HG03045 (cell line): Measurements from ENCODE around the gene TBC1D19.

Source experiments
- ATAC-seq: cut with Tn5 transposase; IDR thresholded peaks from one replicate; pipeline ENCODE4 v1.9.1; 2021; ENCODE audit warnings: mild to moderate bottlenecking, moderate library complexity; ENCODE audit not compliant: unreplicated experiment

TBC1D19 gene

DNA sequence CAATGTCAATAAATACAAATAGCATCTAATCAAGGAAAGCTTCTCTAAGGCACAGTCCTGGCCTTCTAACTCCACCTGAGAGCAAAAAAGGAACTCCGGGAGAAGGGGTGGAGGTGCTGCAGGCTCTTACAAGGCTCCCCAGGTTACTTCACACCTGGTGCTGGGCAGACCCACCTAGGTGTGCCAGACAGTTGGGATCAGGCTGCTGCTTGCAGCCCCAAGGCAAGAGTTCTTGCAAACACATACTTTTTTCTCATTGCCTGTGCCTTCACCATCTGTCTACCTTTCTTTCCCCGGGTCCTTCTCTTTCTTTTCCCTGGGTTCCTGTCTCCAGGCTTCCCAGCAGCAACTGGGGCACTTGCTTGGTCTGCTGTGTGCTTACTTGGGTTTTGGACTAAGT is 195.3 kb downstream of the TBC1D19 start:
- no peak for ATAC-seq

- no peak for ATAC-seq
These were observed 195.8 kb downstream of the TBC1D19 start for GRCh38 chr4:26779674-26780073.

GRCh38 chr4:26780539-26780938 is 196.7 kb downstream of the TBC1D19 start:
- no peak for ATAC-seq

- no peak for ATAC-seq
These were observed 198.4 kb downstream of the TBC1D19 start for GRCh38 chr4:26782168-26782829.

DNA sequence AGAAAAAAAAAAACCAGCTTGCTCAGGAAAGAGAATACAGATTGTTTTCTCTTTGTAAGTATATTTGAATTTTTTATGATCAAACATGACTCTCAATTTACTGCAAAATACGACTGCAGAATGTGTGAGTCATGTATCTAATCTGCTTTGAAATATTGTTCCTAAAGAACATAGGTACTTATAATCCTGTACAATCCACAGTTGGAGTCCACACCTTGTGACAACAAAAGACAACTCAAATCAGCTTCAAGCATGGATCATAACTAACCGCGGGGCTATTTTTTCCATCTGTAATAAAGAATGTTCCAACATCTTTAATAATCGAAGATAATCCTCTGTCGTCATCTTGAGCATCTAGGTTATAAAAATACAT is 198.9 kb downstream of the TBC1D19 start:
- no peak for ATAC-seq

DNA sequence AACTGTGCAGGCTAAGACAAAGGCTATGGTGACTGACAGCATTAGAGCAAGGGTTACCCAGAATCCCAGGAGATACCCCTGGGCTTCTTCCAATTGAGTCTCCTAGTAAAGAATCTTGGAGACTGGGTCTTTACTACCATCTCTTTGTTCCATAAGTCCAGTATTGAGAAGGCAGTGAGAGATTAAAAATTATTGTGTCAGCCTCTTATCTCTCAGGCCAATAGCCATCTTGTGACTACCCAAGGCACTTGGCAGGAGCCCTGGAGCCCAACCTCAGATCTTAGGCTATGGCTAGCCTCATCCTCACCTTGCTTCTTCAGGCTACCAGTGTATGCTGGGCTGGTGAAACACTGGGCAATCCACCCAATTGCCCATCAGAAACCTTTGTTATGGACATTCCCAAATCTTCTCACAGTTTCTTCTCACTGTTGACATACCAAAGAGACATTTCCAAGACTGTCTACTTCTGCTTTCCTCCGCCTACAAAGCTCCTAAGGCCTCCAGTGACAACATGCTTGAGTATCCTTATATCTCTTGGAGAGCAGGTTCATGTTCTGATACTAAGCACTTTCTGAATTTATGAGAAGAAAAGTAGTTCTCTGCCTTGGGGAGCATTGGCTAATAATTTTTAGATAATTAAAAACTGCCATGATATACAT is 200.5 kb downstream of the TBC1D19 start:
- ATAC-seq = no peak

- no peak for ATAC-seq
These were observed 201.4 kb downstream of the TBC1D19 start for GRCh38 chr4:26785312-26785711.

GRCh38 chr4:26785810-26786209 is 201.9 kb downstream of the TBC1D19 start:
- no peak for ATAC-seq

DNA sequence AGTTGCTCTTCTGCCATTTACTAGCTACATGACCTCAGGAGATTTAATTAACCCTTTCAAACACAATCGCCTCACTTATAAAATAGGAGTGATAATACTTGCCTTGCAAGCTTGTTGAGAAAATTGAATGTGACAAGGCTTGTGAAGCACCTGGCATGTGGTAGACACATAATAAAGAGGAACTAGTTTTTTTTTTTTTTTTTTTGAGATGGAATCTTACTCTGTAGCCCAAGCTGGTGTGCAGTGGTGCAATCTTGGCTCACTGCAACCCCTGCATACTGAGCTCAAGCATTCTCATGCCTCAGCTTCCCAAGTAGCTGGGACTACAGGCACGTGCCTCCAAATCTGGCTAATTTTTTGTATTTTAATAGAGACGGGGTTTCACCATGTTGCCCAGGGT is 203.0 kb downstream of the TBC1D19 start:
- no peak for ATAC-seq

- no peak for ATAC-seq
These were observed 203.8 kb downstream of the TBC1D19 start for GRCh38 chr4:26787461-26788340.

DNA sequence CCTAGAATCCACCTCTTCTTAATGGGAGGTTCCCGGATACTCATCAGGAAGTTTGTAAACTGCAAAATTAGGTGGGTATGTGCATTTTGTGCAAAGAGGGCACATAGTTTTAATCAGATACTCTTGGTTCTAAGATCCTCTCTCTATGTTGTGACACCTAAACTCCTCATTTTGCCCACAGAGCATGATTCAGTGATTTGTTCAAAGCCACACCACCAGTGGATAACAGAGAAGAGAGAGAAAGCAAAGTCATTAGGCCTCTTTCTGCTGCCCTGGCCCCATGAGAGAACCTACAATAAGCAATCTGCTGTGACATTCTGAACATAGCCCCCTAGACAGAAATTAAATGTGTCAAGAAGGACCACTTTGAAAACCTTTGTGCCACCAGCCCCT is 204.5 kb downstream of the TBC1D19 start:
- ATAC-seq = no peak

GRCh38 chr4:26789208-26789607 is 205.3 kb downstream of the TBC1D19 start:
- no peak for ATAC-seq

DNA sequence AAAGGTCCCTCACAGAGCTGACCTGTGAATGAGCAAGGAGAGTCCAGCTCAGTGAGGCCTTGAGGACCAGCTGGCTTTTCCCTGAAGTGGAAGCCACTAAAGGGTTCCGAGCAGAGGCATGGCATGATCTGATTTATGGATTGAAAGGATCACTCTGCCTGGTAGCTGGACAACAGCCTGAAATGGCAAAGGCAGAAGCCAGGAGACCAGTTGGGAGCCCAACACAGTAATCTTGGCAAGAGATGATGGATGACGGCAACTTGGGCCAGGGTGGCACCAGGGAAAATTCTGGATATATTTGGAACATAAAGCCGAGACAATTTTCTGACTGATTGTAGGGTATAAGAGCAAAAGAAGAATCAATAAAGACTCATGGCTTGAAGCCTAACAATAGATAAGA is 207.5 kb downstream of the TBC1D19 start:
- no peak for ATAC-seq

DNA sequence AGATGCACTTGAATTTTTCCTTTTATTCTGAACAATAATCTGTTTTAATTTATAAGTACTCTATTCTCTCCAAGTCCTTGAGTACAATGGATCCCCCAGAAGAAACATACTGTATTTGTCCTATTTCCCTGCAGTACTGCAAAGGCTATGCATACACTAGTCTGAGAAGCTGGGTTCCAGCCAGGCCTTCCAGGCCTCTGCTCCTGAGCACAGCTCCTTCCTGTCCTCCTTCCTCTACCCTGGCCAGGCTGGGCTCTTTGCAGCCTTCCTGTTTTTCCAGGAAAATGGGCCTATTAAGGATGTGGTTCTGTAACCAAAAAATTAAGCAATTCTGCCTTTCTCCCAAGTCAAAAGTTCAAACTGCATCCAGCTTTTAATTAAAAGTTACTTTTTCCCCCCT is 208.8 kb downstream of the TBC1D19 start:
- ATAC-seq = no peak

DNA sequence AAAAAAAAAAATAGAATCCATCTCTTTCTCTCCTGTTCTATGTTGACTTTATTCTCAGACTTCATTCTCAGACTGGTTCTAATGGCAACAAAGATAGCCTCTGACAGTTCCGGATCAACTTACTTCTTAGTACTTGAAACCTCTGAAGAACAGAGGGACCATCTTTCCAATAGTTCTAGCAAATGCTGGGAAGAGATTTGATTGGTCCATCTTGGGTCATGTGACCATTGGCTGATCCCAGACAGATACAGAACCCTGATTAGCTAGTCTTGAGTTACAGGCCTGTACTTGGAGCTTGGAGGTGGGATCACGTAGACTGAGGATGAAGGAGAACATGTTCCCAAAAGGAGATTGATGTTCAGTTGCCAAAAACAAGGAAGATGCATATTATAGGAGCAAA is 209.9 kb downstream of the TBC1D19 start:
- no peak for ATAC-seq

GRCh38 chr4:26796081-26796480 is 212.2 kb downstream of the TBC1D19 start:
- ATAC-seq = no peak

- ATAC-seq = no peak
These were observed 218.9 kb downstream of the TBC1D19 start for GRCh38 chr4:26802790-26803189.

- ATAC-seq = no peak
These were observed 219.5 kb downstream of the TBC1D19 start for GRCh38 chr4:26803211-26803861.

DNA sequence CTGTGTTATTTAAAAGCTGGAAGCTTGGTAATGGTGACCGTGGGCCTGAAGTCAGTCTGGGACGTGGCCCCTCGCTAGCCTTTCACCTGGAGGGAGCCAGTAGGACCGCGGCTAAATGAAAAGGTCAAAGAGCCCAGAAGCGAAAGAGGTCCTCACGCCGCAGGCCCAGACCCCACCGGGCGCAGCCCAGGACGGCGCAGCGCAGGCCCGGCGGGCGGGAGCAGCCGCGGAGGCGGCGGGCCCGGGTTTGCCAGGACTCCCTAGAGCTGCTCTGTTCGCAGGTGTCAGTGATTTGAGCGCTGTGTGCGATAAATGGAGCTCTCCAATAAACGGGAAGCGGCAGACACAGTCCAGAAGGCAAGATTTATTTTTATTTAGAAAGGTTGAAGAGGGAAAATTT is 220.6 kb downstream of the TBC1D19 start:
- ATAC-seq = no peak

DNA sequence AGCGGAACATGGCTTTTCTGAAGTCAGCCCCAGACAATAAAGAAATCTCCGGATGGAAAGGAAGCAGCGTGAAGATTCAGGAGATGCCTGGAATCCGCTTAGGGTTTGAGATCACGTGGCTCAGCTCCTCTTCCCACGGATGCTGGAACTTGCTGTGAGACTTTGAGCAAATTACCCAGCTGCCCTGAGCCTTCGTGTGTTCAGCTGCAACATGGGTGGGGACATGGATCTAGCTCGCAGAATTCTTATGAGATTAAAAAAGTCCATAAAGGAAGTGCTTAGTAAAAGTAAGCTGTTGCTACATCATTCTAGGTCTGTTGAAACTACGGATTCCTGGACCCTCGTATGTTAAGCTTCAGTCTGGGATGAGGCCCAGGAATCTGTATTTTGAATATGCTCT is 221.0 kb downstream of the TBC1D19 start:
- ATAC-seq = no peak
